ENCODE data around the gene LSAMP.

GRCh38 chr3:115890579-115890978, 554.7 kb downstream of the LSAMP start:
- TF ChIP-seq CTCF (IDR thresholded peaks at IDR 0.05; ENCODE audit: borderline replicate concordance, extremely low read depth, low read length, poor library complexity, severe bottlenecking) (no peak), EZH2 (IDR thresholded peaks at IDR 0.05; ENCODE audit: borderline replicate concordance, low read depth, low read length, severe bottlenecking) (no peak)

Measured in DND-41 (cell line).